A549 treated with ZK216348 at 1 μM for 4 hours (cell line): Measurements from ENCODE around the gene ZBTB25. TPM values are rescaled to one million over a fixed set of nuclear protein-coding genes. Genes with fewer than 3 reads are reported as not detected.

ENCODE experiments used
- total RNA-seq: library from RNA; stranded (reverse); fragments of 200-300 nt; extraction: Qiagen RNA extraction; gene quantifications from 5 replicates; pipeline ENCODE4 v1.2.3, GENCODE V29; 2022; ENCODE audit warnings: low read depth

The ZBTB25 gene
- total RNA-seq, result 3.3 to 6.5 TPM (median 5.4 TPM) in 5 replicates

GRCh38 chr14:64503434-64504309, at the start of gene ZBTB25:
Gene ZBTB25, minus strand, starts transcription at chr14:64503838. Its CDS starts 13,305 bp downstream, at chr14:64490533.

GRCh38 chr14:64549791-64550620, 46.4 kb upstream of the ZBTB25 start, which contains the start of gene PPP1R36:
Gene PPP1R36, plus strand, starts transcription at chr14:64549961. Its CDS starts 37 bp downstream, at chr14:64549998.

GRCh38 chr14:64540208-64541202, 36.9 kb upstream of the ZBTB25 start, which contains the start of gene HSPA2:
Gene HSPA2, plus strand, starts transcription at chr14:64540741. Its CDS starts 109 bp downstream, at chr14:64540850.

GRCh38 chr14:64504310-64504896, 765 bp upstream of the ZBTB25 start, which contains the start of gene ZBTB1:
Gene ZBTB1, plus strand, starts transcription at chr14:64504770. Its CDS starts 16,735 bp downstream, at chr14:64521505.

GRCh38 chr14:64465191-64465822, 38.3 kb downstream of the ZBTB25 start, which contains the start of gene AKAP5:
Gene AKAP5, plus strand, starts transcription at chr14:64465499. Its CDS starts 2,896 bp downstream, at chr14:64468395.

Other genes starting within 250 kb of the ZBTB25 start
- gene ESR2, start 209.5 kb downstream of the ZBTB25 start, total RNA-seq, result 0.06 to 0.08 TPM in 2 of 5 replicates, not detected in the others
- gene MTHFD1, start 115.5 kb downstream of the ZBTB25 start, total RNA-seq, result 105 to 121 TPM (median 116 TPM) in 5 replicates
- 0.27 to 0.68 TPM (median 0.41 TPM) in 5 replicates for gene AKAP5, start 38.3 kb downstream of the ZBTB25 start, total RNA-seq
- 18.3 to 23.8 TPM (median 20.7 TPM) in 5 replicates for gene ZBTB1, start 932 bp upstream of the ZBTB25 start, total RNA-seq
- gene HSPA2, start 36.9 kb upstream of the ZBTB25 start, total RNA-seq, result 37.3 to 43.1 TPM (median 40.5 TPM) in 5 replicates
- gene PPP1R36, start 46.1 kb upstream of the ZBTB25 start, total RNA-seq, result 0.20 to 0.79 TPM (median 0.56 TPM) in 3 of 5 replicates, not detected in the others
- 19.8 to 37.8 TPM (median 31.5 TPM) in 5 replicates for gene PLEKHG3, start 200.6 kb upstream of the ZBTB25 start, total RNA-seq